Esophagus squamous epithelium (tissue), 5 donors: ENCODE measurements around the gene TBXAS1. TPM values are rescaled to one million over a fixed set of nuclear protein-coding genes. Genes with fewer than 3 reads are reported as not detected.

Source experiments
- DNase-seq: peaks from one replicate; lab custom pipeline; 2025; lab: John Stamatoyannopoulos, UW
- H3K27ac ChIP-seq, 4 donors: fragments of 200-600 bp; sonication (generic); one replicate each; pipeline ENCODE4 v1.5.1; 2016 to 2019; ENCODE audit warnings: mild to moderate bottlenecking in 1 of 4
- H3K27me3 ChIP-seq, 4 donors: fragments of 200-600 bp; sonication (generic); 1 replicate in 3 of 4; 2 replicates in 1 of 4; pipeline versions ENCODE4 v1.5.1 to v1.6.0; 2017 to 2021; ENCODE audit warnings: antibody characterized with exemption in 1 of 4
- H3K36me3 ChIP-seq, 3 donors: fragments of 200-600 bp; sonication (generic); one replicate each; pipeline ENCODE4 v1.5.1; 2016 to 2019
- H3K4me1 ChIP-seq, 3 donors: fragments of 200-600 bp; sonication (generic); one replicate each; pipeline ENCODE4 v1.5.1; 2017 to 2019
- H3K4me3 ChIP-seq, 4 donors: fragments of 200-600 bp; sonication (generic); 1 replicate in 3 of 4; 2 replicates in 1 of 4; pipeline ENCODE4 v1.5.1; 2016 to 2019; ENCODE audit warnings: mild to moderate bottlenecking in 2 of 4, moderate library complexity in 1 of 4
- H3K9me3 ChIP-seq, 3 donors: fragments of 200-600 bp; sonication (generic); one replicate each; pipeline ENCODE4 v1.5.1; 2016 to 2019
- CTCF ChIP-seq, 6 experiments: fragments of 450-650 bp in 4 of 6; fragments of 200-600 bp in 2 of 6; sonication (generic) in 2 of 6; IDR thresholded peaks; one replicate each; pipeline ENCODE4 v1.5.1; 2016 to 2019; ENCODE audit warnings: antibody characterized with exemption in 6 of 6, mild to moderate bottlenecking in 4 of 6, moderate library complexity in 4 of 6
- POLR2A ChIP-seq, 4 donors: fragments of 450-650 bp; IDR thresholded peaks; one replicate each; pipeline ENCODE4 v1.6.1; 2017; ENCODE audit warnings: antibody characterized with exemption in 4 of 4, mild to moderate bottlenecking in 4 of 4, moderate library complexity in 3 of 4
- WGBS, 2 donors: methylation state at CpG; one replicate each; pipeline ENCODE4 v1.1.5; 2018; 5-methylcytosine and 5-hydroxymethylcytosine counted together
- intact Hi-C: fragments of 100-400 bp; cut with DNase I; formaldehyde crosslinking; loops from one replicate; pipeline ENCODE4 v1.15.0; 2022
- total RNA-seq, 4 donors: library from RNA; depleted of rRNA; stranded (reverse); fragments of >200 nt; gene quantifications; one replicate each; pipeline ENCODE4 v1.1.0, GENCODE V29; 2016
- donor health status: DM: yes; HTN: yes; CAD: no.

Gene TBXAS1
- total RNA-seq, 4 donors from 2014 or later: 9.4 to 24.8 (median 17.8) TPM

- TF ChIP-seq POLR2A (IDR thresholded peaks at IDR 0.05): no peak
- TF ChIP-seq CTCF (IDR thresholded peaks at IDR 0.05): no peak
- no peaks in the 10 kb centered on the region for H3K9me3 ChIP-seq
- no peak overlapping the region for H3K27ac ChIP-seq
- no peaks in the 10 kb centered on the region for H3K27me3 ChIP-seq
- H3K4me3 ChIP-seq: no peak overlapping the region
- WGBS, 2 donors: 74 to 91% methylated on average over 8 to 9 of the region's 10 CpGs
- intact Hi-C loops: no loop called here
- no peaks in the 10 kb centered on the region for H3K36me3 ChIP-seq
- H3K4me1 ChIP-seq: peaks cover 0 to 1% (median 0%) of the 10 kb centered on the region in 3 donors
- no peak for DNase-seq
Observed at GRCh38 chr7:139990142-139990535, 161.1 kb downstream of the TBXAS1 start.

- WGBS, 2 donors: 92 to 94% methylated on average over 18 to 19 of the region's 22 CpGs
Observed at GRCh38 chr7:139990571-139991268, 161.7 kb downstream of the TBXAS1 start.

DNA sequence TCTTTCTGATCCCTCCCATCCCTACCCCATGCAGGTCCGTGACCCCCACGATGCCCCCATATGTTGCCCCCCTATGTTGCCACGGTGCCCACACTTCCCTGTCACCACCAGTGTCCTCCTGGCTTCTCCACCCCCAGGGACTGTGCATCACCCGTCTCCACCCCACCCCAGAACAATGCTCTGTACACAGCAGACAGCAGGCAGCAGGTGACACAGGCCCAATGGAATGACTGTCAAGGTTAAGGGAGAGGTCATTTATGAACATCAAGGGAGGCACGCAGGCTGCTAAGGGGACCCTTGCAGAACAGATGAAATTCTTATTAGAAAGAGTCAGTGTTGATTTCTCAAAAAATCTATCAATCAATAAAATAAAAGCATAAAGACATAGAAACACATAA is 162.2 kb downstream of the TBXAS1 start:
- 79 to 94% methylated on average over 3 to 4 of the region's 5 CpGs for WGBS, 2 donors
- intact Hi-C loops: no loop called here
- Histone ChIP-seq H3K4me1 (peaks cover 0 to 5% (median 0%) of the 10 kb centered on the region in 3 donors), H3K4me3 (no peak overlapping the region), H3K36me3 (no peaks in the 10 kb centered on the region), H3K27me3 (no peaks in the 10 kb centered on the region), H3K9me3 (no peaks in the 10 kb centered on the region), H3K27ac (no peak overlapping the region)
- no peak for DNase-seq
- no peak for TF ChIP-seq POLR2A (IDR thresholded peaks at IDR 0.05)
- no peak for TF ChIP-seq CTCF (IDR thresholded peaks at IDR 0.05)

More at GRCh38 chr7:139990571-139991268, 161.7 kb downstream of the TBXAS1 start:
- no peak for DNase-seq
- Histone ChIP-seq H3K27me3 (no peaks in the 10 kb centered on the region), H3K36me3 (no peaks in the 10 kb centered on the region), H3K4me1 (peaks cover 0 to 5% (median 0%) of the 10 kb centered on the region in 3 donors), H3K4me3 (no peak overlapping the region), H3K9me3 (no peaks in the 10 kb centered on the region), H3K27ac (no peak overlapping the region)
- intact Hi-C loops: no loop called here
- TF ChIP-seq POLR2A (IDR thresholded peaks at IDR 0.05) (no peak), CTCF (IDR thresholded peaks at IDR 0.05) (no peak)

DNA sequence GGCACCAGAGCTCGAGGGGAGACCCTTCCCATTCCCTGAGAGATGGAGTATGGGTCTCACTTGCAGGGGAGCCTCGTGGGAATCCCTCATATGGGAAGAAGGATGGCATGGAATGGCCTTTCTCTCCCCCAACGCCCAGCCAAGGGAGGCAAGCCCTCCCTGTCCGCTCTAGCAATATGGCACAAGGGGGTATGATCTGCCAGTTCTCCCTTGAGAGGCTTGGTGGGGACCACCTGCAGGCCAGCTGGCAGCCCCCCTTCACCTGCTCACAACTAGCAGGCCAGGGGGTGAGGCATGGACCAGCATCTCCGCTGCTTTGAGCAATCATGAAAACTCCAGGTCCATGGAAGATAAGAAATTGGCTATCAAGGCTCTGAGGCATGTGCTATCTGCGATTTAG is 162.8 kb downstream of the TBXAS1 start:
- Histone ChIP-seq H3K36me3 (no peaks in the 10 kb centered on the region), H3K4me3 (no peak overlapping the region), H3K27me3 (no peaks in the 10 kb centered on the region), H3K4me1 (peaks cover 0 to 5% (median 0%) of the 10 kb centered on the region in 3 donors), H3K9me3 (no peaks in the 10 kb centered on the region), H3K27ac (no peak overlapping the region)
- intact Hi-C loops: no loop called here
- no peak for DNase-seq
- TF ChIP-seq CTCF (IDR thresholded peaks at IDR 0.05) (no peak), POLR2A (IDR thresholded peaks at IDR 0.05) (no peak)
- 67 to 71% methylated on average over 3 to 6 of the region's 6 CpGs for WGBS, 2 donors

GRCh38 chr7:139992353-139993044 is 163.4 kb downstream of the TBXAS1 start:
- WGBS, 2 donors: 80 to 84% methylated on average over 12 to 13 of the region's 14 CpGs
- H3K9me3 ChIP-seq: no peaks in the 10 kb centered on the region
- H3K4me1 ChIP-seq: peaks cover 0 to 5% (median 0%) of the 10 kb centered on the region in 3 donors
- DNase-seq: no peak
- no peaks in the 10 kb centered on the region for H3K27me3 ChIP-seq
- H3K27ac ChIP-seq: no peak overlapping the region
- H3K36me3 ChIP-seq: no peaks in the 10 kb centered on the region
- intact Hi-C loops: no loop called here
- TF ChIP-seq CTCF (IDR thresholded peaks at IDR 0.05): no peak
- no peak for TF ChIP-seq POLR2A (IDR thresholded peaks at IDR 0.05)
- no peak overlapping the region for H3K4me3 ChIP-seq
